CD4-positive, alpha-beta T cell treated with Interleukin-1 beta for 1 hour (primary cell): ENCODE measurements around the gene FOXO6.

Experiments
- DNase-seq, 2 donors: peaks; one replicate each; pipeline ENCODE4 v3.0.0-alpha.2; 2020 to 2022

FOXO6 gene

DNA sequence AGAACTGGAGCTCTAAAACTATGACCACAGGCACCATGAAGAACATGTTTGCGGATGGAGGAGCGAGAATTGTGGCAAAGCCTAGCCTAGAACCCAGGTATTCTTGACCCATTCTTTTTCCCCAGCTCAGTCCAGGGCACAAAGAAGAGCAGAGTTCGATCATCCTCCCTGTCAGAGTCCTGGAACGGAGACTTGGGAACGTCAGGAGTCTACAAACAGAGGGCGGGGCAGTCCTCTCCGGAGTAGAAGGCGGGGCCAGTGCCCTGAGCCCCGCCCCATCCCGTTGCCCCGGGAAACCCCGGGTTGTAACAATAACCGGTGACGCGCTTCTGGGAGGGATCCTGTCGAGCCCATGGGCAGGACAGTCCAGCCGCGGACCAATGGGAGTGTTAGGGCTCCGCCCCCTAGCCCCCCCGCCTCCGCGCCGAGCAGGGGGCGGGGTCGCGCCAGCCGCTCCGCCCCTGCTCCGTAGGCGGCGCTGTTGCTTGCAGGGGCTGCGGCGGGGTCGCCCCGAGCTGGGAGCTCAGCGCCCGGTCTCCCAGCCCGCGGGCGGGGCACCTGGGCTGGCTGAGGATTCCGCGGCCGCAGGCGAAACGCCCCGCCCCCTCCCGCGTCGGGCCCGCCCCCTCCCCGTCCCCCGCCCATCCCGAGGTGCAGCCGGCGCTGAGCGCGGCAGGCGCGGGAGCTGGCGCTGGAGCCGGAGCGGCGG, at the start of gene FOXO6:
Gene FOXO6, plus strand, starts transcription at position 649 of the 709 bp plus-strand sequence.
- peak; percentile 96 to 97 for DNase-seq

GRCh38 chr1:41312991-41313645, 48.1 kb upstream of the FOXO6 start:
- no peak for DNase-seq

DNA sequence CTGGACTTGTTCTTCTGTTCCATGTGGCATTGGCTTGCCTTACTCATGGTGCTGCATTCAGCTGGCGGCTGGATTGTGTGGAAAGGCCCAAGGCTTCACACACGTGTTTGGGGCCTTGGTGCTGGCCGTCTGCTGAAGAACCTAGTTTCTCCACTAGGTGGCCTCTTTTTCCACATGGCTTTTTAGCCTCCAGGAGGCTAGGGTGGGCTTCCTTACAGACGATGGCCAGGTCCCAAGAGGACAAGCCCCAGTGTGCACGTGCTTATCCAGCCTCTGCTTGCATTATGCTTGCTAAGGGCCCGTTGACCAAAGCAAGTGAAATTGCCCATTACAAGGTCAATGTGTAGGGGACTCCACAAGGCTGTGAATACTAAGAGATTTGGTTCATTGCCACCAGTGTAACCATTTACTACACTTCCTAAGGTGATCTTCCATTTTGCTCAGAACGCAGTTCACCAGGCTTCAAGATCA, 47.5 kb upstream of the FOXO6 start:
- peak in 1 of 2 donors; percentile 11 for DNase-seq

- DNase-seq, result no peak
Observed at GRCh38 chr1:41314376-41315145, 46.7 kb upstream of the FOXO6 start.

- no peak for DNase-seq
Observed at GRCh38 chr1:41315146-41315822, 46.0 kb upstream of the FOXO6 start.

- DNase-seq, result no peak
Observed at GRCh38 chr1:41315871-41316270, 45.4 kb upstream of the FOXO6 start.

DNA sequence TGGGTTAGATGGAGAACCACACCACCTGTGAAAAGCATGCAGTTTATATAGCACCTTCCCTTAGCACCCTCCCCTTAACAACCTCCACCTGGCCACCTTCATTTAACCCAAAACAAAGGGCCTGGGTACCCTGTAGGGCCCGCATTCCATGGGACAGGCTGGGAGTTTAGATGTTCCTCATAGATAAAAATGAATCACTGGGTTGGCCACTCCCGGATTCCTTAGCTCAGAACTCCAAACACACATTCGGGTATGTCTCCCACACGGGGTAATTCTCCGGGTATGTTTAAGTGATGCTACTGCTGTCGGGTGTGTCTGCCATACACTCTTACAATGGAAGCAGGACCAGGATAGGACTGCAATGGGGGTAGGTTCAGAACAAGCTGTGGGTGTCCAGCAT, 43.9 kb upstream of the FOXO6 start:
- no peak for DNase-seq

- DNase-seq, result no peak
Observed at GRCh38 chr1:41318135-41318534, 43.1 kb upstream of the FOXO6 start.

GRCh38 chr1:41319106-41319755, 42.0 kb upstream of the FOXO6 start:
- no peak for DNase-seq

DNA sequence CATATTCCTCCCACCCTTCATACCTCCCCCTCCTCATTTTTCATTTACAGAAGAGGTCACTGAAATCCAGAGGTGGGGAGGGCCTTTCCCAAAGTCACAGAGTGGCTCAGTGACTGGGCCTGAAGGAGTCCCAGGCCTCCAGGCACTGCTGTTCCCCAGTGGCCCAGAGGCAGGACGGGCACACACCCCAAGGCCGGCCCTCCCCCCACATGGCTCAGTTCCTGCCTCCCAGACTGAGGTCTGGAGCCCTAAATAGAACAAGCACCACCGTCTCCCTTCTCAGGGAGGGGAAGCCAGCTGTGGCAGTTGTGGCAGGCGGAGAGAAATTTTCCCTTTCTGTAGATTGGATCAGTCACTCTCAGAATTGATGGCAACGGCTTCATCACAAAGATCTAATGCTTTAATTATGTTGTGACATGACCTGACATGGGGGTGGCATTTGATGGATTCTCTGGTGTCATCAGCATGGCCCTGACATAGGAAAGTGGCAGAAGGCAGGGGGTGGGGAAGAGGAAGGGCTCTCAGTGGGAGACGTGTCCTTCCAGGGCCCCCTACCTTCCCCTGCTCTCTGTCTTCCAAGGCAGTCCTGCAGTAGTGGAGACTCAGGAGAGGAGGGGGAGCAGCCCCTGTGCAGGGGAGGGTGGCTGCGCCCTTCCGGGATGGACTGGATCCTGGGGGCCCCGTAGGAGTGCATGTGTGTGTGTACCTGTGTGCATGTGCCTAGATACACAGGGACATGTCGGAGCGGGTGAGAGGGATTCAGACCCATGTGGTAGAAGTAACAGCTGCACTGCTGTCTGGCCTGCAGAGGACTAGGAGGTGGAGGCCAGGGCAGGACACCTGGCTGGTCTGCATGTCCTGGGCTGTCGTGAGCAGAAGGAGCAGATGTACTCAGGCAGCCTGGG, 41.2 kb upstream of the FOXO6 start:
- DNase-seq, result no peak

GRCh38 chr1:41320895-41321676, 40.1 kb upstream of the FOXO6 start:
- no peak for DNase-seq

- no peak for DNase-seq
Observed at GRCh38 chr1:41322101-41322661, 39.1 kb upstream of the FOXO6 start.

- peak; percentile 23 to 29 for DNase-seq
Observed at GRCh38 chr1:41322835-41323234, 38.4 kb upstream of the FOXO6 start.

DNA sequence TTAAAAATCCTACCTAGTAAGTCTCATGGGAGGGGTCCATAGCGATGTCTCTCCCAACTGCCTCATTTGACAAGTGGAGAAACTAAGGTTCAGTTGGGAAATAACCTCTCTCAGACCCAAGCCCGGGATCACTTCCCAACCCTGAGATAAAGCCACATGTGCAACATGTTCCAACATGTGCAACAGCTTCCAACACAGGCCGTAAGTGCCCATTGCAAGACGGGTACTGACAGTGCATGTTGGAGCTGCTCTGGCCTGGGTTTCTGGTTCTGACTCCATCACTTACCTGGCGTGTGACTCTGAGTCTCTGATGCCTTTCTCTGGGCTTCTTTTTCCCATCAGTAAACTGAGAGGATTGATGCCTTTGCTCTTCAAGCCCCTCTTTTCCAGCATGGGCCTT, 38.0 kb upstream of the FOXO6 start:
- no peak for DNase-seq

DNA sequence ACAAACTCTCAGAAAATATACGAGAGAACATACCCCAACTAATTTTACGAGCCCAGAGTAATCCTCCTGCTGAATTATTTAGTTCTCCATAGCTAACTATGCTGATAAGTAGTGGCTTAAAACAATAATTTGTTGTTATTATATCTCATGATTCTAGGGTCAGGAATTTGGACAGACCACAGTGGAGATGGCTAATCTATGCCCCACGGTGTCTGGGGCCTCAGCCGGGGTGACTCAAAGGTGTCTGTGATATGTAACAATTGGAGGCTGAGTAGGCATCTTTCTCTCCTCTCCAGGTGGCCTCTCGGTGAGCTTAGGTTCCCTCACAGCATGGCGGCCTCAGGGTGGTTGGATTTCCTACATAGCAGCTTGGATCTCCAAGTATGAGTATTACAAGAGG, 35.4 kb upstream of the FOXO6 start:
- DNase-seq, result no peak

DNA sequence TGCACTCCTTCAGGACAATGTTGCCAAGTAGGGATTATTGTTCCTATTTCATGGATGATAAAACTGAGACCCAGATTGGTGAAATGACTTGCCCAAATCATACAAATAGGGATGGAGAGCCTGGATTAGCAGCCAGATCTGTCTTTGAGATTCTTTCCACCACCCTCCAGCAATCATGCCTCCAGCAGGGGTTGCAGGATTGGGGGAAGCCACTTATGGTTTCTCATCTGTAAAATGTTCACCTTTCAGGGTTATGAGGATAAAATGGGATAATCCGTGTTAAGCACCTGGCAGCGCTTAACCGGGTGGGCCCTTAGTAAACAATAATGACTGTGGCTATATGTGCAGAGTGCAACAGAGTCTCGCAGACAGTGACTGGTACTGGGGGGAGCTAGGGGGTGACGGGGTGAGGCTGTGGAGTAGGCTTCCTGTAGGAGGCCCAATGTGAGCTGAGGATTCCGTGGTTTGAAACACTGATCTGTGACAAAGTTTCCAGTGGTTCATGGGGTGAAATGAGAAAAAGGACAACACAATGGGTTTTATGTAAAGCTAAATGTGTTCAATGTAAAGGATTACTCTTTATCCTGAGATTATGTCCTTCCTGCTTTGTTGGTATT, 33.7 kb upstream of the FOXO6 start:
- DNase-seq, result no peak

DNA sequence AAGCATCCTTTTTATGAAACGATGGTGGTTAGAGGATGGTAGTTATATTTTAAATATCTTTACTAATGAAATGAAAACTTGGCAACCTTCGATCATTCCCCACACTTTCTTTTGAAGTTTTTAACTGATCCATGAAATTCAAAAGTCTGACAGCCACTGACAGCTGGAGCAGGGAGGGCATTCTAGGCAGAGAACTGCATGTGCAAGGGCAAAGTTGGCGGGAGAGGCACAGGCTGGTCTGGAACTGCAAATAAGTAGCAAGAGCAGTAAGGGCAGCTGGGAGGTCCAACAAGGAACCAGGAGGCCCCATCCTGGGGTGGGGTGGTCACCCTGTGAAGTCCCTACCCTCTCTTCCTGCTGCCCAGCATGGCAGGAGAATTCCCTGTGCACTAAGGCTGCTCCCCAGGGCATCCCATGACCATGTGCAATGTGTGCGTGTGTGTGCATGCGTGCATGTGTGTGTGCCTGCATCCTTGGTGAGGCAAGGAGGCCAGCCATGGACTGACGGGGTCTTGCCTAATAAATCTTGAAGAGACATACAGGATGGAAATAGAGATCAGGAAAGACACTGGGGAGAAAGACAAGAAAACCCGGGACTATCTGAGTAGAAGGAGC, 33.1 kb upstream of the FOXO6 start:
- no peak for DNase-seq

DNA sequence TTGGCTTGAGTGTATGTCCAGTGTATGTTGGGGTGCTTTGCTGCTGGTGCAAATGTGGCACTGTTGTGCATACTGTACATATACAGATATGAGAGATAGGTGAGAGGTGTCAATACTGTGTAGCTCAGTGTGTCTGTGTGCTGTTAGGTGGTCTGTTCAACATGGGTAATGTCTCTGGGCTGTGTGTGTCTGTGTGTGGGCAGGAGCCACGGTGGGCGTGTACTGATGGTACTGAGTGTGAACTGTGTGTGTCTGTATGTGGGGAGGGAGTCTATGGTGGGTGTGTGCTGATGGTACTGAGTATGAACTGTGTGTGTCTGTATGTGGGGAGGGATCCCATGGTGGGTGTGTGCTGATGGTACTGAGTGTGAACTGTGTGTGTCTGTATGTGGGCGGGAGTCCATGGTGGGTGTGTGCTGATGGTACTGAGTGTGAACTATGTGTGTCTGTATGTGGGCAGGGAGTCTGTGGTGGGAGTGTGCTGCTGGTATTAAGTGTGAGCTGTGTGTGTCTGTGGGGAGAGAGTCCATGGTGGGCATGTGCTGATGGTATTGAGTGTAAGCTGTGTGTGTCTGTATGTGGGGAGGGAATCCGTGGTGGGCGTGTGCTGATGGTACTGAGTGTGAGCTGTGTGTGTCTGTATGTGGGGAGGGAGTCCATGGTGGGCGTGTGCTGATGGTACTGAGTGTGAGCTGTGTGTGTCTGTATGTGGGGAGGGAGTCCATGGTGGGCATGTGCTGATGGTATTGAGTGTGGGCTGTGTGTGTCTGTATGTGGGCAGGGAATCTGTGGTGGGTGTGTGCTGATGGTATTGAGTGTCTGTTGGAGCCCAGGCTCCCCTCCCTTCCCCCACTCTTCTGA, 32.2 kb upstream of the FOXO6 start:
- DNase-seq, result no peak
